ENCODE data around the gene GMDS. TPM values are rescaled to one million over a fixed set of nuclear protein-coding genes. Genes with fewer than 3 reads are reported as not detected.
A peak's percentile ranks its signal among the peaks of the same experiment; 100 is the strongest.

GMDS gene
- total and polyA plus RNA-seq, 2 of the 4 experiments (the other 2 are of a cell fraction), result 7.3 to 21.9 TPM

DNA sequence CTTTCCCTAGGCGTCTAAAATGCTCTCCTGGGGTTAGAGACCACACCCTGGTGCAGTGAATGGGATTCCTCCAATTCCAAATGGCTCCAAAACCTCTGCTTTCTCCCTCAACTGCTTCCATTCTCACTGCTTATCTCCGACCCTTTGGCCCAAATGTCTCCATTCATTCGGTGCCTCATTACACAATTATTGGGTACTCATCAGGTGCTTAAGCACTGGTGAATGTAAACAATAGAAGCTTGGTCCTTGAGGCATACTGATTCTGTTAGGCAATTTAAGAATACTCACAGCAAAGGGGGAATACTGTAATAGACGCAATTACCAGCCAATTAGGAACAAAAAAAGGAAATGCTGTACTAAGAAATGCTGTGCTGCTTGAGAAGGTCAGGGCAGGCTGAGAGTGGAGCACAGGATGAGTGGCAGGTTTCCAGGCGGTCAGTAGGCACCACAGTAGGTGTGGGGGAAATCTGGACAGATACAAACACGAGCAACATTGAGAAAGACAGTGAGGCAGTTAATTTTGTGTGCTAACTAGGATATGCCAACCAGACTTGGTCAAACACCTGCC lies 23.0 kb downstream of the GMDS start (continued):
- TF ChIP-seq CEBPB (IDR thresholded peaks at IDR 0.05; ENCODE audit: low read depth, low read length) (no peak), RFX5 (IDR thresholded peaks at IDR 0.05; ENCODE audit: low read depth, low read length) (no peak), NFE2L2 (IDR thresholded peaks at IDR 0.05; ENCODE audit: low read depth, low read length) (no peak)

DNA sequence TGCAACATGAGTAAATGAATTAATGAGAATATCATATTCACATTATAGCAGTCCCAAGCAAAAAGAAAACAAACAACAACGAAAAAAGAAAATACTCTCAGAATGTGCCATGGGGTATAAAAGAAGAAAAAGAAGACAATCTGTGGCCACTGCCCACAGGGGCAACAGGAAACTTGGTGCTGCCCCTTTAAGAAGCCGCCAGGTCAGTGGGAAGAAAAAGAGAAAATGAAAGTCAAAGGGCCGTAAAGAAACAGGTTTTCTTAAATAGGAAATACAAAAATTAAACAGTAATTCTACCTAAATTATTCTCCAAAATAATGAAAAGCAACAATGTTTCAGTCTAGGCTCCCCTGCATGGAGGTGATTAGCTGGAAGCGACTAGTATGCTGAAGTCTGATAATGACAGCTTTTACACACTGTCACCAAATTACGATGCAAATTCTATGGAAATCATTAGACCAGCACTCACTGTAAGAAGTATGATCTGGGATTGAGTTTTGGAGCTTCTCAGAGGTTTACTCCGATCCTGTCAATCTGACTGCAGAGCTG lies 23.6 kb downstream of the GMDS start:
- H3K56ac ChIP-seq (ENCODE audit: extremely low read depth, insufficient read depth, low read length), result no peak overlapping the region
- H2AFZ ChIP-seq (replicated peaks; ENCODE audit: low read length, poor library complexity), result no peak overlapping the region
- H3K36me3 ChIP-seq (ENCODE audit: control insufficient read depth, insufficient read depth, low read length), result no peaks in the 10 kb centered on the region
- H2BK20ac ChIP-seq (ENCODE audit: low read depth, low read length), result no peak overlapping the region
- H2BK5ac ChIP-seq (ENCODE audit: low read depth, low read length, poor library complexity, severe bottlenecking), result no peak overlapping the region
- H3K4me3 ChIP-seq (ENCODE audit: insufficient read depth, low read depth, low read length), result peak overlapping the region; percentile 38
- POLR2A ChIA-PET (ENCODE audit: unreplicated experiment), result no interaction called here
- dilution Hi-C loops (cut with HindIII; ENCODE audit: low sequenced_read_pairs, unreplicated experiment) (no loop called here), in situ Hi-C loops (cut with MboI; ENCODE audit: low sequenced_read_pairs) (no loop called here), intact Hi-C loops (cut with micrococcal nuclease) (no loop called here)
- no peak for ATAC-seq (ENCODE audit: low read depth)
- no peak overlapping the region for H2AK9ac ChIP-seq (replicated peaks; ENCODE audit: low read depth, low read length, poor library complexity)
- H3K79me1 ChIP-seq (ENCODE audit: low read depth in 1 of 2, low read length in 2 of 2), result peaks cover 11 to 12% of the 10 kb centered on the region in 2 experiments; a peak in 3 of 4 replicates
- CTCF ChIA-PET, result interaction anchor here (1.1 kb wide), 1 partner anchor 9 kb away, joined by 4 read pairs; no protein-coding TSS in a partner anchor
- H3K4me2 ChIP-seq (ENCODE audit: low read depth, low read length), result peak overlapping the region; percentile 89
- no peak for DNase-seq
- no TSS peak for BruUV-seq (replicated peaks)
- no peak overlapping the region for H2AK5ac ChIP-seq (ENCODE audit: low read depth, low read length)
- peaks cover 4% of the 10 kb centered on the region; the same call in 1 of the 2 replicates for H3K4me1 ChIP-seq (ENCODE audit: control insufficient read depth, insufficient read depth, low read length)
- H4K8ac ChIP-seq (ENCODE audit: low read depth in 2 of 2, low read length in 2 of 2), result 0 out of 4 replicates have a peak overlapping the region, but pooled peaks of 1 of the 2 experiments have one; percentile 17
- no peak overlapping the region for H3K14ac ChIP-seq (replicated peaks; ENCODE audit: low read depth, low read length)
- no CpG with 5 or more reads among the region's 6 CpGs for WGBS, 2 experiments (ENCODE audit: extremely low coverage in 2 of 2, insufficient read length in 1 of 2)
- H2BK120ac ChIP-seq (ENCODE audit: low read depth, low read length), result no peak overlapping the region
- H4K91ac ChIP-seq (ENCODE audit: insufficient read depth, low read depth, low read length), result no peak overlapping the region
- H3K4ac ChIP-seq (ENCODE audit: low read depth, low read length), result no peak overlapping the region
- H3K18ac ChIP-seq (ENCODE audit: low read depth, low read length), result no peak overlapping the region
- H2BK15ac ChIP-seq (ENCODE audit: low read depth, low read length), result no peak overlapping the region
- H3K27ac ChIP-seq (ENCODE audit: insufficient read depth, low read length), result no peak overlapping the region
- no peaks in the 10 kb centered on the region for H4K20me1 ChIP-seq (ENCODE audit: insufficient read depth, low read length)
- H3K9me1 ChIP-seq (ENCODE audit: insufficient read depth, low read length), result no peaks in the 10 kb centered on the region
- peak overlapping the region; percentile 33; the same call in 1 of the 2 replicates for H4K5ac ChIP-seq (ENCODE audit: low read depth, low read length)
- H3K27me3 ChIP-seq (ENCODE audit: control insufficient read depth, insufficient read depth, low read length), result no peaks in the 10 kb centered on the region
- H3K23ac ChIP-seq (ENCODE audit: low read depth, low read length), result no peak overlapping the region
- no peaks in the 10 kb centered on the region for H3K9me3 ChIP-seq (ENCODE audit: control insufficient read depth, insufficient read depth, low read length)
- H3K9ac ChIP-seq (ENCODE audit: low read depth, low read length), result peak overlapping the region; percentile 38; the same call in 1 of the 2 replicates
- TF ChIP-seq RAD21 (IDR thresholded peaks at IDR 0.05; ENCODE audit: low read length) (no peak), CEBPB (IDR thresholded peaks at IDR 0.05; ENCODE audit: low read depth, low read length) (no peak), MAFK (IDR thresholded peaks at IDR 0.05; ENCODE audit: low read depth, low read length) (no peak), NFE2L2 (IDR thresholded peaks at IDR 0.05; ENCODE audit: low read depth, low read length) (no peak), POLR2A (IDR thresholded peaks at IDR 0.05; ENCODE audit: low read depth, low read length) (no peak), MAZ (IDR thresholded peaks at IDR 0.05; ENCODE audit: borderline replicate concordance, low read depth, low read length) (no peak), RFX5 (IDR thresholded peaks at IDR 0.05; ENCODE audit: low read depth, low read length) (no peak), SMC3 (IDR thresholded peaks at IDR 0.05; ENCODE audit: low read depth, low read length) (no peak), RCOR1 (IDR thresholded peaks at IDR 0.05; ENCODE audit: insufficient replicate concordance, low read length) (no peak)
- TF ChIP-seq, protein P1, sequence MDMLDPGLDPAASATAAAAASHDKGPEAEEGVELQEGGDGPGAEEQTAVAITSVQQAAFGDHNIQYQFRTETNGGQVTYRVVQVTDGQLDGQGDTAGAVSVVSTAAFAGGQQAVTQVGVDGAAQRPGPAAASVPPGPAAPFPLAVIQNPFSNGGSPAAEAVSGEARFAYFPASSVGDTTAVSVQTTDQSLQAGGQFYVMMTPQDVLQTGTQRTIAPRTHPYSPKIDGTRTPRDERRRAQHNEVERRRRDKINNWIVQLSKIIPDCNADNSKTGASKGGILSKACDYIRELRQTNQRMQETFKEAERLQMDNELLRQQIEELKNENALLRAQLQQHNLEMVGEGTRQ (IDR thresholded peaks at IDR 0.05; ENCODE audit: low read depth, low read length), result no peak
- TF ChIP-seq, protein P2, sequence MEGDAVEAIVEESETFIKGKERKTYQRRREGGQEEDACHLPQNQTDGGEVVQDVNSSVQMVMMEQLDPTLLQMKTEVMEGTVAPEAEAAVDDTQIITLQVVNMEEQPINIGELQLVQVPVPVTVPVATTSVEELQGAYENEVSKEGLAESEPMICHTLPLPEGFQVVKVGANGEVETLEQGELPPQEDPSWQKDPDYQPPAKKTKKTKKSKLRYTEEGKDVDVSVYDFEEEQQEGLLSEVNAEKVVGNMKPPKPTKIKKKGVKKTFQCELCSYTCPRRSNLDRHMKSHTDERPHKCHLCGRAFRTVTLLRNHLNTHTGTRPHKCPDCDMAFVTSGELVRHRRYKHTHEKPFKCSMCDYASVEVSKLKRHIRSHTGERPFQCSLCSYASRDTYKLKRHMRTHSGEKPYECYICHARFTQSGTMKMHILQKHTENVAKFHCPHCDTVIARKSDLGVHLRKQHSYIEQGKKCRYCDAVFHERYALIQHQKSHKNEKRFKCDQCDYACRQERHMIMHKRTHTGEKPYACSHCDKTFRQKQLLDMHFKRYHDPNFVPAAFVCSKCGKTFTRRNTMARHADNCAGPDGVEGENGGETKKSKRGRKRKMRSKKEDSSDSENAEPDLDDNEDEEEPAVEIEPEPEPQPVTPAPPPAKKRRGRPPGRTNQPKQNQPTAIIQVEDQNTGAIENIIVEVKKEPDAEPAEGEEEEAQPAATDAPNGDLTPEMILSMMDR (conservative IDR thresholded peaks at IDR 0.05; ENCODE audit: low read depth, low read length), result no peak
- TF ChIP-seq, protein P3, sequence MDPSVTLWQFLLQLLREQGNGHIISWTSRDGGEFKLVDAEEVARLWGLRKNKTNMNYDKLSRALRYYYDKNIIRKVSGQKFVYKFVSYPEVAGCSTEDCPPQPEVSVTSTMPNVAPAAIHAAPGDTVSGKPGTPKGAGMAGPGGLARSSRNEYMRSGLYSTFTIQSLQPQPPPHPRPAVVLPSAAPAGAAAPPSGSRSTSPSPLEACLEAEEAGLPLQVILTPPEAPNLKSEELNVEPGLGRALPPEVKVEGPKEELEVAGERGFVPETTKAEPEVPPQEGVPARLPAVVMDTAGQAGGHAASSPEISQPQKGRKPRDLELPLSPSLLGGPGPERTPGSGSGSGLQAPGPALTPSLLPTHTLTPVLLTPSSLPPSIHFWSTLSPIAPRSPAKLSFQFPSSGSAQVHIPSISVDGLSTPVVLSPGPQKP (IDR thresholded peaks at IDR 0.05; ENCODE audit: borderline replicate concordance, low read depth, low read length), result no peak
